Osteoblast (primary cell): ENCODE data around the gene TESK2. TPM values are rescaled to one million over a fixed set of nuclear protein-coding genes. Genes with fewer than 3 reads are reported as not detected.

Source experiments
- DNase-seq: peaks from one replicate; pipeline ENCODE4 v3.0.0; 2011; ENCODE audit warnings: low spot score, mixed read lengths; ENCODE audit not compliant: insufficient read length; ENCODE audit errors: missing footprints
- H2AFZ ChIP-seq: 2 replicates; pipeline ENCODE4 v1.6.0; 2011; ENCODE audit warnings: mild to moderate bottlenecking, low read length
- H3K27ac ChIP-seq: 2 replicates; pipeline ENCODE4 v1.5.1; 2011; ENCODE audit warnings: mild to moderate bottlenecking, low read depth, low read length, moderate library complexity
- H3K27me3 ChIP-seq: 2 replicates; pipeline ENCODE4 v1.6.0; 2012; ENCODE audit warnings: mild to moderate bottlenecking, control low read depth, inconsistent platforms, low read length, moderate library complexity; ENCODE audit not compliant: insufficient read depth
- H3K36me3 ChIP-seq: 2 replicates; pipeline ENCODE4 v1.5.1; 2011; ENCODE audit warnings: mild to moderate bottlenecking, low read length, control low read depth, moderate library complexity; ENCODE audit not compliant: insufficient read depth
- H3K4me1 ChIP-seq: 2 replicates; pipeline ENCODE4 v1.5.1; 2011; ENCODE audit warnings: mild to moderate bottlenecking, low read length, control low read depth, moderate library complexity; ENCODE audit not compliant: insufficient read depth
- H3K4me2 ChIP-seq: 2 replicates; pipeline ENCODE4 v1.6.0; 2011; ENCODE audit warnings: mild to moderate bottlenecking, low read length; ENCODE audit not compliant: insufficient read depth
- H3K4me3 ChIP-seq: fragments of 200-600 bp; sonication (generic); 3 replicates; pipeline ENCODE4 v1.5.1; 2012; ENCODE audit warnings: mild to moderate bottlenecking, low read length, inconsistent platforms; ENCODE audit not compliant: insufficient read depth
- H3K79me2 ChIP-seq: 2 replicates; pipeline ENCODE4 v1.6.0; 2012; ENCODE audit warnings: mild to moderate bottlenecking, low read length, control low read depth, inconsistent platforms; ENCODE audit not compliant: insufficient read depth
- H3K9me3 ChIP-seq: 2 replicates; pipeline ENCODE4 v1.5.1; 2011; ENCODE audit warnings: low read depth, low read length, control low read depth
- H4K20me1 ChIP-seq: 2 replicates; pipeline ENCODE4 v1.6.0; 2012; ENCODE audit warnings: mild to moderate bottlenecking, low read length, control low read depth; ENCODE audit not compliant: insufficient read depth
- CTCF ChIP-seq: IDR thresholded peaks from 2 replicates; pipeline ENCODE4 v1.5.1; 2011; ENCODE audit warnings: mild to moderate bottlenecking, low read depth, low read length, moderate library complexity; ENCODE audit errors: extremely low read depth
- total RNA-seq: library from RNA; depleted of rRNA; stranded (reverse); fragments of >200 nt; gene quantifications from 2 replicates; pipeline ENCODE4 v1.2.3, GENCODE V29; 2012

The TESK2 gene
- total RNA-seq, 1 donor, result 5.4 TPM

- Histone ChIP-seq H3K4me3 (no peak overlapping the region), H3K79me2 (no peaks in the 10 kb centered on the region), H2AFZ (no peak overlapping the region), H3K36me3 (no peaks in the 10 kb centered on the region), H3K9me3 (no peaks in the 10 kb centered on the region), H3K4me2 (no peak overlapping the region), H3K27me3 (no peaks in the 10 kb centered on the region), H3K27ac (no peak overlapping the region), H4K20me1 (no peaks in the 10 kb centered on the region), H3K4me1 (peaks cover 3% of the 10 kb centered on the region)
- DNase-seq, result no peak
- no peak for TF ChIP-seq CTCF
Observed at GRCh38 chr1:45351508-45351907, 139.5 kb downstream of the TESK2 start.

GRCh38 chr1:45348966-45349677 is 141.8 kb downstream of the TESK2 start:
- DNase-seq, result no peak
- Histone ChIP-seq H3K79me2 (no peaks in the 10 kb centered on the region), H3K9me3 (no peaks in the 10 kb centered on the region), H3K4me2 (no peak overlapping the region), H3K27ac (no peak overlapping the region), H3K27me3 (no peaks in the 10 kb centered on the region), H2AFZ (no peak overlapping the region), H3K36me3 (peaks cover 10% of the 10 kb centered on the region), H3K4me1 (peaks cover 3% of the 10 kb centered on the region), H4K20me1 (no peaks in the 10 kb centered on the region), H3K4me3 (no peak overlapping the region)
- no peak for TF ChIP-seq CTCF

- H3K79me2 ChIP-seq, result no peaks in the 10 kb centered on the region
- peaks cover 15% of the 10 kb centered on the region for H3K36me3 ChIP-seq
- H3K4me1 ChIP-seq, result peaks cover 3% of the 10 kb centered on the region
- no peak for DNase-seq
- no peak overlapping the region for H3K27ac ChIP-seq
- H3K27me3 ChIP-seq, result no peaks in the 10 kb centered on the region
- TF ChIP-seq CTCF, result no peak
- no peak overlapping the region for H2AFZ ChIP-seq
- H3K4me3 ChIP-seq, result no peak overlapping the region
- no peaks in the 10 kb centered on the region for H4K20me1 ChIP-seq
- H3K4me2 ChIP-seq, result no peak overlapping the region
- no peaks in the 10 kb centered on the region for H3K9me3 ChIP-seq
Observed at GRCh38 chr1:45348609-45348965, 142.4 kb downstream of the TESK2 start.

- H3K4me2 ChIP-seq, result no peak overlapping the region
- H4K20me1 ChIP-seq, result no peaks in the 10 kb centered on the region
- H3K9me3 ChIP-seq, result no peaks in the 10 kb centered on the region
- no peaks in the 10 kb centered on the region for H3K79me2 ChIP-seq
- H2AFZ ChIP-seq, result no peak overlapping the region
- DNase-seq, result peak; percentile 72
- peaks cover 3% of the 10 kb centered on the region for H3K4me1 ChIP-seq
- H3K27ac ChIP-seq, result no peak overlapping the region
- TF ChIP-seq CTCF, result no peak
- peaks cover 21% of the 10 kb centered on the region for H3K36me3 ChIP-seq
- H3K4me3 ChIP-seq, result no peak overlapping the region
- no peaks in the 10 kb centered on the region for H3K27me3 ChIP-seq
Observed at GRCh38 chr1:45348020-45348419, 142.9 kb downstream of the TESK2 start.
